CD4-positive, alpha-beta T cell treated with Interferon gamma for 1 hour (primary cell): ENCODE results near the gene CLIC6.
"Not testable (repeated sequence)": the region's sequence is repeated elsewhere in the genome, so short reads cannot be mapped to it uniquely, and the experiment has no call there.

Source experiments
- DNase-seq: peaks from one replicate; pipeline ENCODE4 v3.0.0-alpha.2; 2020

Gene CLIC6

DNA sequence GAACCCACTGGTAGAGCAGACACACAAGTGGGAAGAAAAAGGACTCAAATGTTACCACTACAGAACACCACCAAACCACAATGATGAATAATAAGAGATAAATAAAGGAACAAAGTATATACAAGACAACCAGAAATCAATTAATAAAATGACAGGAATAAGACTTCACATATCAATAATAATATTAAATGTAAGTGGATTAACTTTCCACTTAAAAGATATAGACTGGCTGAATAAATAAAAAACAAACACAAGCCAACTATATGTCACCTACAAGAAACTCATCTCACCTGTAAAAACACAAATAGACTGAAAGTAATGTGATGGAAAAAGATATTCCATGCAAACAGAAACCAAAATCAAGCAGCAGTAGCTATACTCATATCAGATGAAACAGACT, 6.9 kb upstream of the CLIC6 start:
- DNase-seq: no peak

DNA sequence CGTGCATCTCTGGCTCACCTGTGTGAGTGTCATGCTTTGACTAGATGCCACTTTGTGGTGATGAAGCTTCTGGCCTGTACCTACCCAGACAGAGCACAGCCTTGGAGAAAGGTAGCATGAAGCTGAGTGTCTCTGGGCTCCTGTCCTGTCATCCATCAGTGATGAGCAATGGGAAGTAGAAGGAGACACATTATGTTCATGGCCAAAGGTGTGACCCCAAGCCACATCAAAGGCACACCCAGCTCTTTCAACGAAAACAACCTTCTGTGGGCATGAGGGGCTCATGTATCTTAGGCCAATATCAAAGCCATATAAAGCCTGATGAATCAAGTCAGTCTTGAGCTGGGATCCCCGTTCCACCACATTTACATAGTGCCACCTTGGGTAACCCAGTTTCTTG, 1.0 kb upstream of the CLIC6 start:
- DNase-seq: no peak

DNA sequence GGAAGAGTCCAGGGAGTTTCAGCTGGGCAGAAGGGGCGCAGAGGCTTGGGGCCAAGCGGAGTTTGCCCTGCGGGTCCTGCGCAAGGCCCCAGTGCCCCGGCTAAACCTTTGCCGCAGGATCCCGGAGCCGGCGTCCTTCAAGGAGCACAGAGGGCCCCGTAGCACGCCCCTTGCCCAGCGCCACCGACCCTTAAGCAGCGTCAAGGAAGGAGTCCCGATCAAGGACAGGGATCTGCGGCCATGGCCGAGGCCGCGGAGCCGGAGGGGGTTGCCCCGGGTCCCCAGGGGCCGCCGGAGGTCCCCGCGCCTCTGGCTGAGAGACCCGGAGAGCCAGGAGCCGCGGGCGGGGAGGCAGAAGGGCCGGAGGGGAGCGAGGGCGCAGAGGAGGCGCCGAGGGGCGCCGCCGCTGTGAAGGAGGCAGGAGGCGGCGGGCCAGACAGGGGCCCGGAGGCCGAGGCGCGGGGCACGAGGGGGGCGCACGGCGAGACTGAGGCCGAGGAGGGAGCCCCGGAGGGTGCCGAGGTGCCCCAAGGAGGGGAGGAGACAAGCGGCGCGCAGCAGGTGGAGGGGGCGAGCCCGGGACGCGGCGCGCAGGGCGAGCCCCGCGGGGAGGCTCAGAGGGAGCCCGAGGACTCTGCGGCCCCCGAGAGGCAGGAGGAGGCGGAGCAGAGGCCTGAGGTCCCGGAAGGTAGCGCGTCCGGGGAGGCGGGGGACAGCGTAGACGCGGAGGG, 520 bp downstream of the CLIC6 start:
- no peak for DNase-seq

DNA sequence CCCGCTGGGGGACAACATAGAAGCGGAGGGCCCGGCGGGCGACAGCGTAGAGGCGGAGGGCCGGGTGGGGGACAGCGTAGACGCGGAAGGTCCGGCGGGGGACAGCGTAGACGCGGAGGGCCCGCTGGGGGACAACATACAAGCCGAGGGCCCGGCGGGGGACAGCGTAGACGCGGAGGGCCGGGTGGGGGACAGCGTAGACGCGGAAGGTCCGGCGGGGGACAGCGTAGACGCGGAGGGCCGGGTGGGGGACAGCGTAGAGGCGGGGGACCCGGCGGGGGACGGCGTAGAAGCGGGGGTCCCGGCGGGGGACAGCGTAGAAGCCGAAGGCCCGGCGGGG, 1.1 kb downstream of the CLIC6 start:
- DNase-seq: not testable (repeated sequence)

GRCh38 chr21:34670220-34670961, 1.6 kb downstream of the CLIC6 start:
- DNase-seq: no peak

DNA sequence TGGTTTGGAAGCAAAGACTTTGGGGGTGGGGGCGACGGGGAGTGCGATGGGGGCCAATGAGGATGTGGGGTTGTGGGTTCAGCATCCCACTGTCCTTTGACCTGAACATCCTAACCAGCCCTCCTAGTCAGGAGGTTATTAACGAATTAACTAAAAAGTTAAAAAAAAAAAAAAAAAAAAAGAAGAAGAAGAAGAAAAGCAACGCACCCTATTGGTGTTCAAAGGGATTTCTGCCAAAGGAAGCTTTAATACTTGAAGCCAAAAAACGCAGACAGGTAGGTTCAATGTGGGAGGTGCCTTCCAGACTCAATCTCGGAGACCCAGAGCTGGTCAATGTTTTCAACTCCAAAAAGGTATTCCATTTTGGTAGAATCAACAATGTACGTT, 2.2 kb downstream of the CLIC6 start:
- no peak for DNase-seq

- DNase-seq: no peak
Observed at GRCh38 chr21:34671462-34671861, 2.7 kb downstream of the CLIC6 start.

GRCh38 chr21:34671891-34672290, 3.1 kb downstream of the CLIC6 start:
- DNase-seq: no peak

DNA sequence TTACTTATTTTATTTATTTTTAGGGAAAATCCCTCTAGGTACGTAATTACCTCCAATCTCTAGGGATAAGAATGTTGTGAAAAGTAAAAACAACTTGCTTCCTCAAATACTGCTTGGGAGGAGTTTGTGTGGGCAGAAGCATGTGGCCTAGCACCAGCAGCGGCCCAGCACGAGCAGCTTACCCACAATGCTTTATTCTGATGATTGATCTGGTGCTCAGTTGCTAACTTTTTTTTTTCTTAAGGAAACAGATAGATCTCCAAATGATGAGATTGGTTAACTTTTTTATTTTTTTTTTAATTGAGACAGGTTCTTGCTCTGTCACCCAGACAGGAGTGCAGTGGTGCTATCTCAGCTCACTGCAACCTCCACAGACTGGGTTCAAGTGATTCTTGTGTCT, 4.2 kb downstream of the CLIC6 start:
- DNase-seq: no peak

DNA sequence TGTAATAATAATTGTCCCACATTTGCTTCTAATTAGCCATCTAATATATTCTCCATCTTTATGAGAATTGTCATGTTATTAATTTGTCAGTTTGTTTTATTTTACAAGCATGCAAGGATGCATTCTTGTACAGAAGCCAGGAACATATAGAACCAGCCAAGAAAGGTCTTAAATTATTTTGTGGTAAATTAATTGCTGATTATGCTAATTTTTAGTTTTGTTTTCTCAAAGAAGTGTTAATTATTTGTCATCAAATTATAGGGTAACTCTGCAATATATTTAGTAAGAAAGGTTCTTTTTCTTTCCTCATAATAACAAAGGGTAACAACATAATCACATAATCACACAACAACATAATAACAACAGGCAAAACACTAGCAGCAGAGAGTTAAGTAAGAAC, 5.7 kb downstream of the CLIC6 start:
- DNase-seq: no peak

DNA sequence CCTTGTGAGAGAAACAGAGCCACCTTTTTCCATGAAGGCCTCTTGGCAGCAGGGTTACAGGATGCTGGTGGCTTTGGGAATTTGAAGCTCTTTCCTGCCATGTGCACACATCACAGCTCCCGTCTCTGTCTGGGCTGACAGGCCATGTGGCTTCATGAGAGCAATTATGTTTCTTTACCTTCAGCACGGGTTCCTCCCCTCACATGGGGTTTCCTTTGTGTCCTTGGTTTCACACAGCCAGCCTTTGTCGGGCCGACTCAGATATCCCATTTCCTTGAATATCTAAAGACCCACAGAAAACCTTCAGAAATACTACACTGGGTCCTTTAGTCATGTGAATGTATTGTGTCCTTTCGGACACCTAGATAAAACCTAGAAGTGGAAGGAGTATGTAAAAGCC, 7.1 kb downstream of the CLIC6 start:
- DNase-seq: no peak

GRCh38 chr21:34679051-34679450, 10.3 kb downstream of the CLIC6 start:
- no peak for DNase-seq

DNA sequence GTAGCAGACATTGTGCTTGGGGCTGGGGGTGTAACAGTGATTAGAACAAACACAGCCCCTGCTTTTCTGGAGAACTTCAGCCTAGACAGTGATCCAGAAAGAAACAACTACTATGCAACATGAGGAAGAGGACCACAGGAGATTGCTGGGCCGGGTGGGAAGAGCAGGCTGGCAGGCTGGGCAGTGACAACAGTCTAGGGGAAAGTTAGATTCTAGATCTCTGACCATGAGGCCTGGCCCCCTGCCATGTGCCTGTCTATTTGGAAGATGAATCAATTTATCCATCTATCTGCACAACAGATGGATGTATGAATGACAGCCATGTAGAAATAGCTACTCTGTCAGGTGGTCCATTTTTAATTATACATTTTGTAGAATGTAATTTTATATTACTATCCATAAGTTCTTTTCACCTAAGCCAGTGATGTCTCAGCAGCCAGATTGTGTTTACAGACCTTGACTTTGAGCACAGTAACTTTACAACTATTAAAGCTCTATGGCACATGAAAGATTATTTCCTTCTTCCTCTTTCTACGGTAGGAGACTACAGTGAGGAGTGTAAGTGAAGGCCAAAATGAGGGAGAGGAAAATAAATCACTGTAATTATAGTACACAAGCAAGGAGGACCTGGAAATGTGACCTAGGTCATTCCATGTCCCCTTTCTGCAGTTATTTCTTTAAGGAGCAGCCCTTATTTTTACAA, 15.5 kb downstream of the CLIC6 start:
- DNase-seq: no peak

GRCh38 chr21:34687065-34687464, 18.3 kb downstream of the CLIC6 start:
- DNase-seq: no peak

GRCh38 chr21:34687745-34688144, 19.0 kb downstream of the CLIC6 start:
- DNase-seq: no peak

- DNase-seq: no peak
Observed at GRCh38 chr21:34688145-34688544, 19.4 kb downstream of the CLIC6 start.

GRCh38 chr21:34688715-34689114, 19.9 kb downstream of the CLIC6 start:
- DNase-seq: no peak

GRCh38 chr21:34690041-34690792, 21.4 kb downstream of the CLIC6 start:
- DNase-seq: no peak

DNA sequence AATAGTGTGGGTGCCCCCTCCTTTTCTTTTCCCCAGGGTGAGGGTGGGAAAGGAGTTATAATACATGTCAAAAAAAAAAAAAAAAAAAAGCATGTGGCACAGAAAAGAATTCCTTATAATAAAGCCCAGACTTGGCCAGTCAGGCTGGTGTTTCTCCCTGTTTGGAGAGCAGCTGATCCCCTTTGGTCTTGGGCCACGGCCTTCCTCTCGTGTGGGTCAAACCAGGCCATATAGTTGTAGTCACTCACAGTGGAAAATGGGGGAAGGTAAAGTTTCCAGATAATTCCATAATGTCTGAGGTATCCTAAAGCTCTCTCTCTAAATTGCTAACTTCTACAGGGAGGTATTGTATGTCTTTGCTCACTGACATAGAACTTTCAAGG, 22.0 kb downstream of the CLIC6 start:
- DNase-seq: no peak

DNA sequence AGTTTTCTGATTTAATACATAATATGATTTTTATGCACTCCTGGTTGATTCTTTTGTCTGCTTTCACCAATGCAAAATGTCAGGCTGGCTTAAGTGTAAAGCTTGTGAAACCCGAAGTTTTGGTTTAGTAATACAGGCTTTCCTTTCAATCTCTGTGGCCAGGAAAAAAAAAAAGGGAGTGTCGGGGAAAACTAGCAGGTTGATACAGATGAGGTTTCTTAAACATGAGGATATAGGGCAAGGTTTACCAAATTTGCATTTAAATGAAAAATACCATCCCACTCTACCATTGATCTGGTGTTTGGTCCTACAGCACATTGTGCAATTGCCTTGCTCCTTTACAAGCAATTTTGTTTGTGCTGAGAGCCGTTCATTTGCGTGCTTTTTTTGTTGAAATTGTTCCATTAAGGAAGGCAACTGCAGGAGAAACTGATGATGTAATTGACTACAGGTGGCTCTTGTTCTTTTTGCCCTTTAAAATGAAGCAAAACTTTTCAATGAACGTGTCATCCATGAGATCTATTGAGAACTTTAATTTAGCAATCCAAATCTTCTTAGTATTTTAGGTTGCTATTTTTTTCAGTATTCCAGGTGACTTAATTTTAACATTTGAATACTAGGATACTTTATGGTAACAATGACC, 22.7 kb downstream of the CLIC6 start:
- no peak for DNase-seq

- no peak for DNase-seq
Observed at GRCh38 chr21:34692458-34693020, 23.7 kb downstream of the CLIC6 start.

GRCh38 chr21:34693192-34693810, 24.5 kb downstream of the CLIC6 start:
- peak; percentile 26 for DNase-seq
